H54 (cell line): ENCODE results near the gene SPATC1L.
"Not testable (repeated sequence)": the region's sequence is repeated elsewhere in the genome, so short reads cannot be mapped to it uniquely, and the experiment has no call there.

ENCODE experiments used
- DNase-seq: peaks from one replicate; pipeline ENCODE4 v3.0.0; 2011; ENCODE audit warnings: low spot score, mixed read lengths; ENCODE audit not compliant: insufficient read length
- FAIRE-seq: peaks from 3 replicates; lab custom pipeline; 2011; peaks lifted over from hg19 to GRCh38; lab: Jason Lieb, UNC
- POLR2A ChIP-seq: IDR thresholded peaks from 2 replicates; pipeline ENCODE4 v1.6.1; 2011; ENCODE audit warnings: low read depth, mild to moderate bottlenecking, low read length

SPATC1L gene

GRCh38 chr21:46173573-46173972, 10.7 kb downstream of the SPATC1L start:
- TF ChIP-seq POLR2A, result no peak
- FAIRE-seq (no peak), DNase-seq (no peak)

DNA sequence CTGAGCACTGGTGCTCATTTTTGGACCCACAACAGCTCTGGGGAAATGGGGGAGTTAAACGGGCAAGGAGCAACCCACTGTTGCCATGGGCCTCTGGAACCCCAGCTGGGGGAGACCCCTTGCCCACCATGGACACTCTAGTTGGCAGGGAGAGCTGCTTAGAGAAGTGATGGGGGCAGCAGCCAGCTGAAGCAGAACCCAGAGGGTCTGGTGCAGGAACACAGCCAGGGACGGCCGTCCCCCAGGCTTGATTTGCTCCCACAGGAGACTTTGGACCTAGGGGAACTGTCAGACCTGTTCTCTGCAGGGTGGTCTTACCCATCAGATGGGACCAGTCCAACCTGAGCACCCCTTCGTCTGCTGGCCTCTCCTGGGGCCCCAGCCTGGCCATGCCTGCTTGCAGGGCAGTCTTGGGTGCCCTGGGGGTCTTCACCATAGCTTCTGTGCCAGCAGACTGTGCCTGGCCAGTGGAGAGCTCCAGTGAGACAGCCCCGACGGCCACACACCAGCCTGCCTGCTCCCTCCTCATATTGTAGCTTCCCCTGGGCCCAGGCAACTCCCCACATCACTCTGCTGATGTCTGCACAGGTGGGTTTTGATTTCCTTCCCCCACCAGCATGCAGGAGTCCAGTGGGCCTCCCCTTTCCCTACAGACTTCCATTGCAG, 11.3 kb downstream of the SPATC1L start:
- no peak for FAIRE-seq
- TF ChIP-seq POLR2A, result no peak

GRCh38 chr21:46171996-46172862, 12.0 kb downstream of the SPATC1L start:
- FAIRE-seq (no peak), DNase-seq (no peak)
- TF ChIP-seq POLR2A, result no peak

More for the DNA sequence above, 11.3 kb downstream of the SPATC1L start:
- DNase-seq, result no peak

DNA sequence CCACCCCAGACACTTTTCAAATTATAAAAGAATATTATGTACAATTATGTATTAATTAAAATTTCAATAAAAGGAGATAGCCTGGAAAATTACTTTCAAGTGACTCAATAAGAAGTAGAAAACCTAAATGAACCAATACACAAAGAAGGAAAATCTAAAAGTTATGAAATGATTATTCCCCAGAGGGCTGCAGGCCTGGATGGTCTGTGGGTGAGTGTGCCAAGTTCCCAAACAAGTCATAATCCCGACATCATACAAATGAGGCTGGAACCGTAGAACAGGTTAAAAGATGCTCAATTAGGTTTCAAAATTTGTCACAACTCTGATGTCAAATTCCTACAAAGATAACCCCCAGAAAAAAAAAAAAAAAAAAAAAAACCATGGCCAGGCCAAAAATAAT, 12.7 kb downstream of the SPATC1L start:
- FAIRE-seq (no peak), DNase-seq (no peak)
- no peak for TF ChIP-seq POLR2A

DNA sequence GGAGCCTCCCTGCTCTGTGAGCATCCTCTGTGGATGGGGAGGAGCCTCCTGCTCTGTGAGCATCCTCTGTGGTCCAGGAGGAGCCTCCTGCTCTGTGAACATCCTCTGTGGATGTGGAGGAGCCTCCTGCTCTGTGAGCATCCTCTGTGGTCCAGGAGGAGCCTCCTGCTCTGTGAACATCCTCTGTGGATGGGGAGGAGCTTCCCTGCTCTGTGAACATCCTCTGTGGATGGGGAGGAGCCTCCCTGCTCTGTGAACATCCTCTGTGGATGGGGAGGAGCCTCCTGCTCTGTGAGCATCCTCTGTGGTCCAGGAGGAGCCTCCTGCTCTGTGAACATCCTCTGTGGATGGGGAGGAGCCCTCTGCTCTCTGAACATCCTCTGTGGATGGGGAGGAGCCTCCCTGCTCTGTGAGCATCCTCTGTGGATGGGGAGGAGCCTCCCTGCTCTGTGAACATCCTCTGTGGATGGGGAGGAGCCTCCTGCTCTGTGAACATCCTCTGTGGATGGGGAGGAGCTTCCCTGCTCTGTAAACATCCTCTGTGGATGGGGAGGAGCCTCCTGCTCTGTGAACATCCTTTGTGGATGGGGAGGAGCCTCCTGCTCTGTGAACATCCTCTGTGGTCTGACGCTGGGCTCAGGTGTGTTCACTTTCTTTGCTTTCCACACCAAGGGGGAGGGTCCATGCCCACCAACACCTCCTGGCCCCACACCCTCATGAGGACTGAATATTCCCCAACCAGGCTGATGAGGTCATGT, 13.6 kb downstream of the SPATC1L start:
- not testable (repeated sequence) for DNase-seq, FAIRE-seq

- DNase-seq (no peak), FAIRE-seq (no peak)
- no peak for TF ChIP-seq POLR2A
These were observed 15.4 kb downstream of the SPATC1L start for GRCh38 chr21:46168659-46169386.

DNA sequence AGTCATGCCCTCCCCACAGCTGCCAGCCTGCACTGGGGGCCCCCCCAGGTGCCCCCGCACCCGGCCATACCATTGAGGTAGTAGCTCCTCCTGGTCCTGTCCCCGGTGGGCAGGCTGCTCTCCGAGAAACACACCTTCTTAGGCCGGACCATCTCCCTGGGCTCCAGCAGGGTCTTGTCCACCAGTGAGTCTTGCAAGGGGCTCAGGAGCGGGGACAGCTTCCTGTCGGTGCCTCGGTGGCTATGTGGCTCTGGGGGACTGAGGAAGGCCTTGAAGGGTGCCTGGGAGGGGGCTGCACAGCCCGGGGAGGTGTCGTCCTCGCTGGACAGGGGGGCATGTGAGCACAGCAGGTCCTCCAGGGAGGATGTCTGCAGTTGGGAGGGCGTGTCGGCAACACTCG, 16.0 kb downstream of the SPATC1L start:
- TF ChIP-seq POLR2A, result no peak
- FAIRE-seq (no peak), DNase-seq (no peak)

- TF ChIP-seq POLR2A, result no peak
These were observed 19.2 kb downstream of the SPATC1L start for GRCh38 chr21:46165098-46165497.

GRCh38 chr21:46163380-46163779, 20.9 kb downstream of the SPATC1L start:
- no peak for TF ChIP-seq POLR2A
- FAIRE-seq (no peak), DNase-seq (no peak)

More at GRCh38 chr21:46165098-46165497, 19.2 kb downstream of the SPATC1L start:
- no peak for DNase-seq
- FAIRE-seq, result no peak

DNA sequence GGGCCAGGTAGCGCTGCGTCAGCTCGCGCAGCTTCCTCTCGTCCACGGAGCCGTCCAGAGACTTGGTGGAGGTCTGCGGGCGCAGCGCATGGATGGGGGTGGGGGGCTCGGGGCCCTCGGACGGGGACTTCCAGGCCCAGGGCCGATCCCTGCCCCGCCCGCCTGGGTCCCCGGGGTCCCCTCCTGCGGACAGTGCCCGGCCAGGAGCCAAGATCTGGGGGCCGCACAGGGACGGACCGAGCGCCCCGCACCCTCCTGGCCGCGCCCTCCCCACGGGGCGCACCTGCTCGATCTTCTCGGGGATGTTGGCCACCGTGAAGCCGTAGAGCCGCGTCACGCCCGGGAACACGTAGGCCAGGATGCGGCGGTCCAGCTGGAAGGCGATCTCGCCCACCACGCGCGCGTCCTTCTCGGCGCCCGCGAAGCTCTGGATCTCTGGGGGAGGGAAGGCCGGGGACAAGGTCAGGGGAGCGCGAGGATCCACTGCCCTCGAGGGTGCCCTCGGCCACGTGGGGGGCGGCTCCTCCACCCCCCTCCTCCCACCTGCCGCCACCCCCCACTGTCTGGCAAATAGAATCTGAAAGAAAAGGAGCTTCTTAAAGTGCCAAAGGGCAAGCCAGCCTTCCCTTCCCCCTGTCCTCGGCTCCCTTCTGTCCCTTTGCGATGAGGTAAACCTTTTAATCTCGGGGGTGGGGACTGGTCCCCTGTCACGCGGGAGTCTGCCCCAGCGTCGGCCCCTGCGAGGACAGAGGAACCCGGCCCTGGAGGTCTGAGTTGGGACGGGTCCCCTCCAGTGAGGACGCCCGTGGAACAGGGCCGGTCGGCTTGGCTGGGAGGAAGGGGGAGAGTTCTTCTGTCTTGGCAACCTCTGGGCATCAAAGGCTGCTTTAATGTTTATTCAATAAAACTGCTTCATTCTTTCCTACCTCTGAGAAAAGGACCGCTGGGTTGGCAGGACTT, 22.3 kb downstream of the SPATC1L start:
- no peak for TF ChIP-seq POLR2A
- DNase-seq (no peak), FAIRE-seq (no peak)

DNA sequence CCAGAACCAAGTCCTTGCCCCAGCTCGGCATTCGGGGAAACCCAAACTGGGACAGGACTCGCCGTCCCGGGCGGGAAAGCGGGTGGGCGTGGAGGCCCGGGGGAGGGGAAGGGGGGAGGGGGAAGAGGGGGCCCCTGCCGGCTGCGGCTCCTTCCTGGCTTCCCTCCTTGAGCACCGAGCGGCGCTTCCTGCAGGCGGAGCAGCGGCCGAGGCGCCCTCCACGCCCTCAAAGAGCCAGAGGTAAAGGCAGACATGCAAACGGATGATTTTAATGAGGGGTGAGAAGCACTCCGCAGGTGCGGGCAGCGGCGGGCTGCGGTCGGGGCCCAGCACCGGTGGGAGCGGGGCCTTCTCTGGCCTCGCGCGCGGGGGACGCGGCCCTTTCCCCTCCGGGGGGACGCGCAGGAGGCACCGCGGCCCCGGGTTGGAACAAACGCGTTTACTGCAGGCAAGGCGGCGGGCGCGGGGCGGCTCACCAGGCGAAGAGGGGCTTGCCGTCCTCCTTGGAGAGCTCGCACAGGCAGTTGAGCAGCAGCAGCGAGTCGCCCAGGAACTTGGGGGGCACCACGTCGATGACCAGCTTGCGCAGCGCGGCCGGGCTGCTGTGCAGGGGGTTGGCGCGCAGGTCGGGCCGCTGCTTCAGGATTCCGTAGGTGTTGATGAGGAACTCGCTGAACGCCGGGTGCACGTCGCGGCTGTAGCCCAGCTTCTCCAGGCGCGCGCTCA, 23.2 kb downstream of the SPATC1L start:
- TF ChIP-seq POLR2A, result no peak
- no peak for FAIRE-seq
- no peak for DNase-seq

DNA sequence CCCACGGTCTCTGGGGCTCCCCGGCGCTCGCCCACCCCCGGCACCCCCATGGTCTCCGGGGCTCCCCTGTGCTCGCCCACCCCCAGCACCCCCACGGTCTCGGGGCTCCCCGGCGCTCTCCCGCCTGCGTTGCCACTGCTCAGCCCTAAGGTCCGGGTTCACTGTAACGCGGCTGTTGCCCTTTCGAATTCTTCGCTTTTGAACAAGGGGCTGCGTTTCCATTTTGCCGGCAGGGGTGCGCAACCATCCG, 23.7 kb downstream of the SPATC1L start:
- DNase-seq (no peak), FAIRE-seq (no peak)
- no peak for TF ChIP-seq POLR2A
